Endothelial cell of hepatic sinusoid (primary cell): ENCODE data around the gene PHAF1.

ENCODE experiments used
- in situ Hi-C: cut with HindIII; loops from 2 replicates; pipeline ENCODE4 v1.10.0; 2017; ENCODE audit warnings: low sequenced_read_pairs

The PHAF1 gene

DNA sequence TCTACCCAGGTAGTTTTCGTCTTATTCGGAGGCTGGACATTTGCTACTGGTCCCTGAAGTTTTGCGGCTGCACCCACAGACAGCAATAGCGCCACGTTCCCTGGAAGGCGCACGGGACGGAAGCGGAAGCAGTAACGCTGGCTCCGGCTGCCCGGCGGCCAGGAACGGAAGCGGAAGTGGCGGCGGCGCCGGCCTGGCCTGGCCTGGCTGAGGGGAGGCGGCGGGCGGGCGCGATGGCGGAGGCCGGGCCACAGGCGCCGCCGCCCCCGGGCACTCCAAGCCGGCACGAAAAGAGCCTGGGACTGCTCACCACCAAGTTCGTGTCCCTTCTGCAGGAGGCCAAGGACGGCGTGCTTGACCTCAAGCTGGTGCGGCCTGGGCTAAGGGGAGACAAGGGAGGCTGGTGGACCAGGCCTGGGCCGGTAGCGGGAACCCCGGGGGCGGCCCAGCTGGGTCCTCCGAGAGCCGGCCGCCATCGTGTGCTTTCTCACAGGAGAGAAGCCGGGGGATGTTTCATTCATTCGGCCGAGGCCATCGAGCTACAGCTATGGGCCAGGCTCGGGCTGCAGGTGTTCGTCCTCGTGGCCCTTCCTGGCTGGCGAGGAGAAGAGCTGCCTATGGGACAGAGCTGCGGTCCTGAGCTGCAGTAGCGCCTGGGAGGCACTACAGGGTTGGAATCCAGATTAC lies 82.4 kb downstream of the PHAF1 start, which contains the start of gene E2F4:
Gene E2F4 (plus strand): TSS at position 161 of the 687 bp plus-strand sequence. CDS start 73 bp downstream, at position 234.
- in situ Hi-C loops = no loop called here

DNA sequence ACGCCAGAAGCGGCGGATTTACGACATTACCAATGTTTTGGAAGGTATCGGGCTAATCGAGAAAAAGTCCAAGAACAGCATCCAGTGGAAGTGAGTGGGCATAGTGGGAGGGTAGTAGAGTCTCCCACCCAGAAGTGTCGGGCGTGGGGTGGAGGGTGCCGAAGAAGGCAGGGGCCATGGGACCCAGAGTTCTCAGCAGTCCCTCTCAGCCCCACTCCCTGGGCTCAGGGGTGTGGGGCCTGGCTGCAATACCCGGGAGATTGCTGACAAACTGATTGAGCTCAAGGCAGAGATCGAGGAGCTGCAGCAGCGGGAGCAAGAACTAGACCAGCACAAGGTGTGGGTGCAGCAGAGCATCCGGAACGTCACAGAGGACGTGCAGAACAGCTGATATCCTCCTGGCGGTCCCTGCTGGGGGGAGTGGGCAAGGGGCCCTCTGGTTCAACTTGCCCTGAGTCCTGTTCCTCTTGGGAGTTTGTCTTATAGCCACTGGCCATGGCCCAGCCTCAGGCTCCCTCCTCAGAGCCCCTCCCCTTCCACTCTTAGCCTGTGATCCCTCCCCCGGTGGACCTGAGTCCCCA lies 83.1 kb downstream of the PHAF1 start:
- in situ Hi-C loops = no loop called here

DNA sequence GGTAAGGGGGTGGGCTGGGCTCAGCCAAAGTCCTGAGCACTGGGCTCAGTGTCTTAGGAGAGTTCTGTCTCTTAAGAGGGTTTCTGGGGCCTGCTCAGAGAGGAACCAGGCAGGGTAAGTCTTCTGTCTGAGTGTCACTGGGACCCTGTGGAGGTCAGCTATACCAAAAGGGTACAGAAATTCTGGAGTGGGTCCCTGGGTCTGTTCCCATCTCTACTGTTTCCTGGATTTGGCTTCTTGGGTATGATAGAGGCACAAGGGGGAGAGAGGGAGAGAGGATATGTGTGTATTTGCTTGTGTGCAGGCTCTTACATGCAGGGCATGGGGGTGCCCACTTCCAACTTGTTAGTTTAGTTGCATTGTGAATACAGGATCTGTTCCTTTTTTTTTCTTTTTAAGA lies 83.8 kb downstream of the PHAF1 start:
- in situ Hi-C loops = no loop called here

DNA sequence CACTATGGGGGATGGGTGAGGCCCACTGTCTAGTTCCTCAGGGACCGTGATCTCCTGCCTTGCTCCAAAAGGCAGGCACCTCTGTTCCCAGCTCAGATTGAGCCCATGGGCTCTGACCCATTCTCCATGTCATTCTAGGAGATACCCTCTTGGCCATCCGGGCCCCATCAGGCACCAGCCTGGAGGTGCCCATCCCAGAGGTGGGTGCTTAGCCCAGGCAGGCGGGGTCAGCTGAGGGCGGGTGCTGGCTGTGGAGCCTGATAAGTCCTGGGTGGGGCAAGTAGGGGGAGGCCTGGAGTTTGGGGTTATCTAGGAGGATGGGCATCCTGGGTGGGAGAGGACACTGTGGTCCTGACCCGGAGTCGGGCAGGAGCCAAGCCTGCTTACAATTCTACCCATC lies 84.5 kb downstream of the PHAF1 start:
- in situ Hi-C loops = no loop called here

DNA sequence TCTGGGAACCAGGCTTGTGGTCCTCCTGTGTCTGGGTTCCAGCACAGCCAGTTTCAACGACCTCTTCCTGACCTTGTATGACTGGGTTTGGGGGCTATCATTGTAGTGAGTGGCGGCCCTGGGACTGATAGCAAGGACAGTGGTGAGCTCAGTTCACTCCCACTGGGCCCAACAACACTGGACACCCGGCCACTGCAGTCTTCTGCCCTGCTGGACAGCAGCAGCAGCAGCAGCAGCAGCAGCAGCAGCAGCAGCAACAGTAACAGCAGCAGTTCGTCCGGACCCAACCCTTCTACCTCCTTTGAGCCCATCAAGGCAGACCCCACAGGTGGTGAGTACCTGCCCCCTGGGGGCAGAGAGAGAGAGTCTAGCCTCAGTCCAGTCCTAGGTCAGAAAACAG lies 85.9 kb downstream of the PHAF1 start:
- in situ Hi-C loops = loop anchor here (5.0 kb wide), 1 partner anchor 42 kb away; no protein-coding TSS in a partner anchor

DNA sequence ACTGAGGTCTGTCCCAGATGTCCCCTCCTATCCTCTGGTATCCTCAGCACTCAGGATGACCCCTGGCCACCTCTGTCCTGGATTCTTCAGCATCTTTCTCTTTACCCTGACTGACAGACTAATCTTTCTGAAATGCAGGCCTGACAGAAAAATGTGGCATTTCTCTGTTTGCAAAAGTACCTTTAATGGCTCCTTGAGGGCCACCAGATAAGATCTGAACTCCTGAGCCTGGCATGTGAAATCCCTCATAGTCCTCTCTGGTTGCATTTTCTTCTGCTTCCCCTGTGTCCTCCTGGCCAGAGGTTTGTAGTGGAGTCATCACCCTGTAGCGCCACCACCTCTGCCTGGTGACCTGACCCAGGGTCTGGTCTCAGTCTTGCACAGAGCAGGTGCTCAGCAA lies 87.1 kb downstream of the PHAF1 start:
- in situ Hi-C loops = loop anchor here (5.0 kb wide), 1 partner anchor 40 kb away; no protein-coding TSS in a partner anchor

DNA sequence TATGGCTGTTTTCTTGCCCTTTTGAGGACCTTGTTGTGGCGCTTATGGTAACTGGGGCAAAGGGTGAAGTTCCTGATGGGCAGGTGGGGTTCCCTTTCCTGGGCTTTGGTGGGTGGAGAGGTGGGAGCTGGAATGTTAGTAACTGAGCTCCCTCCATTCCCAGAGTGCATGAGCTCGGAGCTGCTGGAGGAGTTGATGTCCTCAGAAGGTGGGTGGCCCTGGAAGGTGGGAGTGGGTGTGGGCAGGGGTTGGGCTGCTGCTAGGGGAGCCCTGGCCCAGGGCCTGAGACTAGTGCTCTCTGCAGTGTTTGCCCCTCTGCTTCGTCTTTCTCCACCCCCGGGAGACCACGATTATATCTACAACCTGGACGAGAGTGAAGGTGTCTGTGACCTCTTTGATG lies 88.0 kb downstream of the PHAF1 start:
- in situ Hi-C loops = loop anchor here (5.0 kb wide), 1 partner anchor 40 kb away; no protein-coding TSS in a partner anchor
